Measurements from ENCODE around the gene CERS1. TPM values are rescaled to one million over a fixed set of nuclear protein-coding genes. Genes with fewer than 3 reads are reported as not detected.

CERS1 gene
- total RNA-seq, 2 experiments from 2014 or later = not detected

DNA sequence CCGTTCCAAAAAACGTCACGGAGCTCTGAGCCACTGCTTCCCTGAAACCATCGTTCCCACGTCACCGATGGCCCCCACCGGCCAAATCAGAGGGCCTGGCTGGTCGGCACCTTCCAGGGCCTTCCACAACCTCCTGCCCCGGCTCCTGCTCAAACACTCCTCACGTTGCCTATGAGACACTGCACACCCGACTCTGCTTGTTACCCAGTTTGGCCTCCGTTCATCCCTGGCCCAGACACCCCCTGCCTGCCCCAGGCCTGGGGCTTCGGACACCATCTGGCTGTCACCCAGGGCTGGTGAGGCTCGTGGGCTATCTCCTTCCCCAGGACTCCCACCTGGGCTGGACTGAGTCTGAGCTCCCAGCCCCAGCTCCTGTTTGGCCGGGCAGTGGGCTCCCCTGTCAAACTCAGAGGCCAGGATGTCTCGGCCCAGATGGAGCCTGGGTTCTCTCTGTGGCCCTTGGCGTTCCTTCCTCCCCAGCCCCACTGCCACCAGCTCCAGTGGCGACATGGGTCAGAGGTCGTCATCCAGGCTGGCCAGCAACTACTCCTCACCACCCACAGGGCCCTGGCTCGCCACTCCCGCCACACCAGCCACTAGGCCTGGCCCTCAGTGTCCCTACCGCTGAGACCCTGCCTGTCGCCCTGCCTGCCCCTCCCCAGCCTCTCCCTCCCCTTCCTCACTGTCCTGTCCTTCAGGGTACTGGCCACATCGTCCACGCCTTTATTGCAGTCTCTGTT lies 17.7 kb downstream of the CERS1 start:
- no peak overlapping the region for H3K27ac ChIP-seq (ENCODE audit: low read depth in 1 of 2, low read length in 2 of 2)
- ATAC-seq (ENCODE audit: poor library complexity) (no peak), DNase-seq (peak in 1 of 14 experiments; percentile 20)
- no peaks in the 10 kb centered on the region for H3K27me3 ChIP-seq (ENCODE audit: control insufficient read depth in 1 of 2, insufficient read depth in 2 of 2, low read length in 2 of 2)
- no peaks in the 10 kb centered on the region for H3K36me3 ChIP-seq (ENCODE audit: insufficient read depth, low read length)
- no peak overlapping the region for H3K4me3 ChIP-seq (ENCODE audit: low read length)
- no peak overlapping the region for H3K4me3 Mint-ChIP-seq
- no peaks in the 10 kb centered on the region for H3K4me1 ChIP-seq (ENCODE audit: insufficient read depth, low read length)
- H3K36me3 Mint-ChIP-seq (ENCODE audit: low read depth) = no peaks in the 10 kb centered on the region
- ChIA-PET CTCF (interaction anchor here (1.6 kb wide), 1 partner anchor 14 kb away, joined by 3 read pairs; no protein-coding TSS in a partner anchor), POLR2A (no interaction called here)
- TF ChIP-seq, protein P1, sequence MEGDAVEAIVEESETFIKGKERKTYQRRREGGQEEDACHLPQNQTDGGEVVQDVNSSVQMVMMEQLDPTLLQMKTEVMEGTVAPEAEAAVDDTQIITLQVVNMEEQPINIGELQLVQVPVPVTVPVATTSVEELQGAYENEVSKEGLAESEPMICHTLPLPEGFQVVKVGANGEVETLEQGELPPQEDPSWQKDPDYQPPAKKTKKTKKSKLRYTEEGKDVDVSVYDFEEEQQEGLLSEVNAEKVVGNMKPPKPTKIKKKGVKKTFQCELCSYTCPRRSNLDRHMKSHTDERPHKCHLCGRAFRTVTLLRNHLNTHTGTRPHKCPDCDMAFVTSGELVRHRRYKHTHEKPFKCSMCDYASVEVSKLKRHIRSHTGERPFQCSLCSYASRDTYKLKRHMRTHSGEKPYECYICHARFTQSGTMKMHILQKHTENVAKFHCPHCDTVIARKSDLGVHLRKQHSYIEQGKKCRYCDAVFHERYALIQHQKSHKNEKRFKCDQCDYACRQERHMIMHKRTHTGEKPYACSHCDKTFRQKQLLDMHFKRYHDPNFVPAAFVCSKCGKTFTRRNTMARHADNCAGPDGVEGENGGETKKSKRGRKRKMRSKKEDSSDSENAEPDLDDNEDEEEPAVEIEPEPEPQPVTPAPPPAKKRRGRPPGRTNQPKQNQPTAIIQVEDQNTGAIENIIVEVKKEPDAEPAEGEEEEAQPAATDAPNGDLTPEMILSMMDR (IDR thresholded peaks at IDR 0.05) = no peak
- no peaks in the 10 kb centered on the region for H3K27me3 Mint-ChIP-seq
- H3K9me3 Mint-ChIP-seq = no peaks in the 10 kb centered on the region
- H3K27ac Mint-ChIP-seq = no peak overlapping the region
- no peaks in the 10 kb centered on the region for H3K4me1 Mint-ChIP-seq (ENCODE audit: low read depth)
- peaks cover 0 to 5% of the 10 kb centered on the region in 2 experiments for H3K9me3 ChIP-seq (ENCODE audit: control insufficient read depth in 1 of 2, insufficient read depth in 1 of 2, low read length in 2 of 2)
- intact Hi-C loops (cut with DNase I, micrococcal nuclease) = no loop called here

DNA sequence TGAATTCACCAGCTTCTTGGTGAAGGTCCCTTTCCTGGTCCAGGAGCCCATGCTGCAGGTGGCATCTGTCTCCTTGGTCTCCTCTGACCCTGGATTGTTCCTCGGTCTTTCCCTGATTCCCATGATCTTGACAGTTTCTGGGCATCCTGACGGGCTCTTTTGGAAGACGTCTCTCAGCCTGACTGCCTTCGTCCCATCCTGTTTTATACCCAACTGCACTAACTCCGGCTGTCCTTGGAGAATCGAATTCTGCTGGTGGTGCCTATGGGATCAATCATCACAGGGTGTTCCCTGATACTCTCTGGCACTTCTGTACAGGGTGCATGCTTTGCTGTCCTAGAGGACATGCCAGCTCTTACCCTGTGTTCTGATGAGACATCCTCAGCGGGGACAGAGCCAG lies 19.1 kb downstream of the CERS1 start:
- Histone ChIP-seq H3K27me3 (ENCODE audit: control insufficient read depth in 1 of 2, insufficient read depth in 2 of 2, low read length in 2 of 2) (no peaks in the 10 kb centered on the region), H3K36me3 (ENCODE audit: insufficient read depth, low read length) (no peaks in the 10 kb centered on the region), H3K27ac (ENCODE audit: low read depth in 1 of 2, low read length in 2 of 2) (no peak overlapping the region), H3K9me3 (ENCODE audit: control insufficient read depth in 1 of 2, insufficient read depth in 1 of 2, low read length in 2 of 2) (peaks cover 0 to 5% of the 10 kb centered on the region in 2 experiments), H3K4me3 (ENCODE audit: low read length) (no peak overlapping the region), H3K4me1 (ENCODE audit: insufficient read depth, low read length) (no peaks in the 10 kb centered on the region)
- intact Hi-C loops (cut with DNase I, micrococcal nuclease) = no loop called here
- ChIA-PET POLR2A (no interaction called here), CTCF (interaction anchor here (1.6 kb wide), 1 partner anchor 12 kb away, joined by 3 read pairs; no protein-coding TSS in a partner anchor)
- Mint-ChIP-seq H3K27me3 (peaks cover 2% of the 10 kb centered on the region), H3K4me3 (no peak overlapping the region), H3K36me3 (ENCODE audit: low read depth) (no peaks in the 10 kb centered on the region), H3K27ac (no peak overlapping the region), H3K4me1 (ENCODE audit: low read depth) (peaks cover 3% of the 10 kb centered on the region), H3K9me3 (no peaks in the 10 kb centered on the region)
- ATAC-seq (ENCODE audit: poor library complexity) (no peak), DNase-seq (no peak)
- TF ChIP-seq, protein P1 (IDR thresholded peaks at IDR 0.05) = no peak

DNA sequence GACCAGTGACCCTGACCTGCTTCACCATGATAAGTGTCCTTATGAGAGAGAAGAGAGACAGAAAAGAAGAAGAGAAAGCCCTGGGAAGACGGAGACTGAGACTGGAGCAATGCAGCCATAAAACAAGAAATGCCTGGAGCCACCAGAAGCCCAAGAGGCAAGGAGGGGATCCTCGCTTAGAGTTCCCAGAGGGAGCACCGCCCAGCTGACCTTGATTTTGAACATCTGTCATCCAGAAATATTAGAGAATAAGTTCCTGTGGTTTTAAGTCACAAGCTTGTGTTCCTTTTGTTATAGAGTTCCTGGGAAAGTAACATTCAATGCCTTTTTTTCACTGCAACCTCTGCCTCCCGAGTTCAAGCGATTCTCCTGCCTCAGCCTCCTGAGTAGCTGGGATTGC lies 20.2 kb downstream of the CERS1 start:
- H3K4me3 Mint-ChIP-seq = no peak overlapping the region
- no peak overlapping the region for H3K27ac ChIP-seq (ENCODE audit: low read depth in 1 of 2, low read length in 2 of 2)
- peaks cover 1 to 5% of the 10 kb centered on the region in 2 experiments for H3K27me3 ChIP-seq (ENCODE audit: control insufficient read depth in 1 of 2, insufficient read depth in 2 of 2, low read length in 2 of 2)
- peaks cover 0 to 5% of the 10 kb centered on the region in 2 experiments for H3K9me3 ChIP-seq (ENCODE audit: control insufficient read depth in 1 of 2, insufficient read depth in 1 of 2, low read length in 2 of 2)
- no peak overlapping the region for H3K4me3 ChIP-seq (ENCODE audit: low read length)
- no peaks in the 10 kb centered on the region for H3K9me3 Mint-ChIP-seq
- H3K4me1 ChIP-seq (ENCODE audit: insufficient read depth, low read length) = peaks cover 3% of the 10 kb centered on the region
- H3K36me3 ChIP-seq (ENCODE audit: insufficient read depth, low read length) = no peaks in the 10 kb centered on the region
- ChIA-PET POLR2A (interaction anchor here (0.6 kb wide), 1 partner anchor 52 kb away, joined by 3 read pairs; no protein-coding TSS in a partner anchor), CTCF (no interaction called here)
- no peak for ATAC-seq (ENCODE audit: poor library complexity)
- H3K27ac Mint-ChIP-seq = no peak overlapping the region
- DNase-seq = no peak
- TF ChIP-seq, protein P1 (IDR thresholded peaks at IDR 0.05) = no peak
- intact Hi-C loops (cut with DNase I, micrococcal nuclease) = no loop called here
- peaks cover 11% of the 10 kb centered on the region for H3K27me3 Mint-ChIP-seq
- no peaks in the 10 kb centered on the region for H3K36me3 Mint-ChIP-seq (ENCODE audit: low read depth)
- H3K4me1 Mint-ChIP-seq (ENCODE audit: low read depth) = peaks cover 11% of the 10 kb centered on the region

Measured in CD4-positive, alpha-beta T cell (primary cell).